Type B pancreatic cell (in vitro differentiated cells): Measurements from ENCODE around the gene ITFG1. TPM values are rescaled to one million over a fixed set of nuclear protein-coding genes. Genes with fewer than 3 reads are reported as not detected.
"Not testable (repeated sequence)": the region's sequence is repeated elsewhere in the genome, so short reads cannot be mapped to it uniquely, and the experiment has no call there.

Source experiments
- DNase-seq: peaks from one replicate; pipeline ENCODE4 v3.0.0; 2021; ENCODE audit warnings: mixed read lengths; ENCODE audit not compliant: unreplicated experiment; ENCODE audit errors: extremely low spot score
- H3K27ac Mint-ChIP-seq: 2 replicates; pipeline ENCODE4 v1.8.0; 2021; ENCODE audit warnings: mild to moderate bottlenecking, mixed read lengths
- H3K27me3 Mint-ChIP-seq: 2 replicates; pipeline ENCODE4 v1.8.0; 2021; ENCODE audit warnings: mixed read lengths
- H3K36me3 Mint-ChIP-seq: 2 replicates; pipeline ENCODE4 v1.8.0; 2021; ENCODE audit warnings: mixed read lengths
- H3K4me1 Mint-ChIP-seq: one replicate; pipeline ENCODE4 v1.8.0; 2021; ENCODE audit warnings: mixed read lengths; ENCODE audit not compliant: unreplicated experiment
- H3K4me3 Mint-ChIP-seq: 2 replicates; pipeline ENCODE4 v1.8.0; 2021; ENCODE audit warnings: mild to moderate bottlenecking, mixed read lengths
- H3K9me3 Mint-ChIP-seq: 2 replicates; pipeline ENCODE4 v1.8.0; 2021; ENCODE audit warnings: mixed read lengths
- total RNA-seq: library from RNA; stranded (reverse); gene quantifications from 2 replicates; pipeline ENCODE4 v1.2.1, GENCODE V29; 2021; ENCODE audit warnings: low replicate concordance
- TF ChIP-seq, protein P1 (sequence below): fragments of 200-600 bp; sonication (generic); conservative IDR thresholded peaks from 2 replicates; pipeline ENCODE4 v1.5.0; 2021; ENCODE audit warnings: antibody characterized with exemption, mild to moderate bottlenecking

Gene ITFG1
- total RNA-seq, 1 donor from 2014 or later = 47.1 TPM

DNA sequence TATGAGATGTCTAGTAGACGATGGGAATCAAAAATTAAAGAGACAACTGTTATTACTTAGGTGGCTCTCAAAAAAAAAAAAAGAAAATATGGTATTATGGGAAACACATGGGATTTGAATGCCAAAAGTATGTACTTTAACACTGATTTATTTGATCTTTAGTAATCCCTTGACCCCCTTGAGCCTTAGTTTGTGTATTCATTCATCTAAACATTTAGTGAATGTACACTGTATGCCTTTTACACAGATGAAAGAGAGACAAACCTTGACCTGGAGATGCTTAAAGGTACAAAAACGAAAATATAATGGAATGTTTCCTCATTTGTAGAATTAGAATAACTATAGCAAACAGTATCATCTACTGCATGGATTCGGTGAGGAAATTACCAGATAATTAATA lies 278.5 kb downstream of the ITFG1 start:
- no peak overlapping the region for H3K4me3 Mint-ChIP-seq
- no peak for DNase-seq
- no peak overlapping the region for H3K27ac Mint-ChIP-seq
- H3K4me1 Mint-ChIP-seq = no peaks in the 10 kb centered on the region
- TF ChIP-seq, protein P1, sequence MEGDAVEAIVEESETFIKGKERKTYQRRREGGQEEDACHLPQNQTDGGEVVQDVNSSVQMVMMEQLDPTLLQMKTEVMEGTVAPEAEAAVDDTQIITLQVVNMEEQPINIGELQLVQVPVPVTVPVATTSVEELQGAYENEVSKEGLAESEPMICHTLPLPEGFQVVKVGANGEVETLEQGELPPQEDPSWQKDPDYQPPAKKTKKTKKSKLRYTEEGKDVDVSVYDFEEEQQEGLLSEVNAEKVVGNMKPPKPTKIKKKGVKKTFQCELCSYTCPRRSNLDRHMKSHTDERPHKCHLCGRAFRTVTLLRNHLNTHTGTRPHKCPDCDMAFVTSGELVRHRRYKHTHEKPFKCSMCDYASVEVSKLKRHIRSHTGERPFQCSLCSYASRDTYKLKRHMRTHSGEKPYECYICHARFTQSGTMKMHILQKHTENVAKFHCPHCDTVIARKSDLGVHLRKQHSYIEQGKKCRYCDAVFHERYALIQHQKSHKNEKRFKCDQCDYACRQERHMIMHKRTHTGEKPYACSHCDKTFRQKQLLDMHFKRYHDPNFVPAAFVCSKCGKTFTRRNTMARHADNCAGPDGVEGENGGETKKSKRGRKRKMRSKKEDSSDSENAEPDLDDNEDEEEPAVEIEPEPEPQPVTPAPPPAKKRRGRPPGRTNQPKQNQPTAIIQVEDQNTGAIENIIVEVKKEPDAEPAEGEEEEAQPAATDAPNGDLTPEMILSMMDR = no peak
- H3K27me3 Mint-ChIP-seq = no peaks in the 10 kb centered on the region
- H3K36me3 Mint-ChIP-seq = peaks cover 5% of the 10 kb centered on the region
- H3K9me3 Mint-ChIP-seq = peaks cover 5% of the 10 kb centered on the region

DNA sequence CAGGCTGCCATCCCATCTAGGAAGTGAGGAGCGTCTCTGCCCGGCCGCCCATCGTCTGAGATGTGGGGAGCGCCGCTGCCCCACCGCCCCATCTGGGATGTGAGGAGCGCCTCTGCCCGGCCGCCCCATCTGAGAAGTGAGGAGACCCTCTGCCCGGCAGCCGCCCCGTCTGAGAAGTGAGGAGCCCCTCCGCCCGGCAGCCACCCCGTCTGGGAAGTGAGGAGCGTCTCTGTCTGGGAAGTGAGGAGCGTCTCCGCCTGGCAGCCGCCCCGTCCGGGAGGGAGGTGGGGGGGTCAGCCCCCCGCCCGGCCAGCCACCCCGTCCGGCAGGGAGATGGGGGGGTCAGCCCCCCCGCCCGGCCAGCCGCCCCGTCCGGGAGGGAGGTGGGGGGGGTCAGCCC lies 279.8 kb downstream of the ITFG1 start:
- H3K27ac Mint-ChIP-seq, H3K4me3 Mint-ChIP-seq, H3K9me3 Mint-ChIP-seq, H3K36me3 Mint-ChIP-seq, H3K4me1 Mint-ChIP-seq, DNase-seq, H3K27me3 Mint-ChIP-seq: not testable (repeated sequence)

DNA sequence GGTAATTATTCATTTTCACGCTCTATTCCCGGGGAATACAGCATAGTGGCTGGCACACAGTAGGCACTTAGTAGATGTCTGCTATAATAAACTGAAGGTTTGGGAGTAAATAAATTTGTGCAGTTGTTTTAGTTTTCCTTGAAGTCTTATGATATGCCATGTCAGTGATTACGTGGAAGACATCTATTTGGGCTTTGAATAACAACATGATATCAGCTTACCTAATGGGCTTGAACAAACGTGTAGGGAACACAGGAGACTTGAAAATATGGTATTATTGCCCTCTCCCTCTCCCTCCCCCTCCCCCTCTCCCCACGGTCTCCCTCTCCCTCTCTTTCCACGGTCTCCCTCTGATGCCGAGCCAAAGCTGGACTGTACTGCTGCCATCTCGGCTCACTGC lies 280.8 kb downstream of the ITFG1 start:
- TF ChIP-seq, protein P1 = no peak
- DNase-seq = no peak
- Mint-ChIP-seq H3K27ac (no peak overlapping the region), H3K36me3 (peaks cover 5% of the 10 kb centered on the region), H3K27me3 (no peaks in the 10 kb centered on the region), H3K4me1 (peaks cover 4% of the 10 kb centered on the region), H3K9me3 (peaks cover 5% of the 10 kb centered on the region), H3K4me3 (no peak overlapping the region)

DNA sequence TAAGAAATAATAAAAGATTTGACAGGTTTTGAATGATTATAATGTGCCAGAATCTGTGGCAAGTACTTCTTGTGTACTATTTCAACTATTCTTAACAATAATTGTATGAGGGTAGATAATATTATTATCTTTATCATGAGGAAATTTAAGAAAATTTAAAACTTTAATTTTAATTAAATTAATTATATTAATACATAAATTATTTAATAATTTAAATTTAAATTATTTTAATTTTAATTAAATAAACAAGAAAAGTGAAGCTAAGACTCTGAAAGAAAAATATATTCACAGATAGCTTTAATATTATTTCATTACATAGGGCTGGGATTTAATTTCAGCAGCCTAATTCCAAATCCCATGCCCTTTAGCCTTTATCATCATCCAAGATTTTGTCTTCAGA lies 285.7 kb downstream of the ITFG1 start:
- DNase-seq = no peak
- Mint-ChIP-seq H3K27me3 (no peaks in the 10 kb centered on the region), H3K9me3 (no peaks in the 10 kb centered on the region), H3K27ac (no peak overlapping the region), H3K4me3 (no peak overlapping the region), H3K4me1 (peaks cover 4% of the 10 kb centered on the region), H3K36me3 (peaks cover 6% of the 10 kb centered on the region)
- TF ChIP-seq, protein P1 = no peak

DNA sequence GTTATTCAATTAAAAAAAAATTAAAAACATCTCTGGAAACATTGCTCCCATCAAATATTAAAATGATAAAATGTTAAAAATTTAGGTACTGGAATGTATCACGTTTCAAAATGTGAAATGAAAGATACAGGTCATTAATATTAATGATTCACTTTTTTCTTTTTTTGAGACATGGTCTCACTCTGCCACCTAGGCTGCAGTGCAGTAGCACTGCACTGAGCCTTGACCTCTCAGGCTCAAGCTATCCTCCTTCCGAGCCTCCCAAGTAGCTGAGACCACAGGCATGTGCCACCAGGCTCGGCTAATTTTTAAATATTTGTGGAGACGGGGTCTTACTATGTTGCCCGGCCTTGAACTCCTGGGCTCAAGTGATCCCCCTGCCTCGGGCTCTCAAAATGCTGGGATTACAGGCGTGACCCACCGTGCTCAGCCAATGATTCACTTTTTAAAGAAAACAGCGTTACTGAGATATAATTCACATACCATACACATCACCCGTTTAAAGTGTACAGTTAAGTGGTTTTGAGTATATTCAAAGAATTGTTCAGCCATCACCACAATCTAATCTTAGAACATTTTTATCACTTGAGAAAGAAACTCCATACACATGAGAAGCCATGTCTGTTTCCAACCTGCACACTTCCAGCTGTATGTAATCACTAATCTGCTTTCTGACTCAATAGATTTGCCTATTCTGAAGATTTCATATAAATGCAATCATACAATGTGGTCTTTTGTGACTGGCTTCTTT lies 298.0 kb downstream of the ITFG1 start:
- TF ChIP-seq, protein P1 = no peak
- no peak overlapping the region for H3K27ac Mint-ChIP-seq
- no peaks in the 10 kb centered on the region for H3K9me3 Mint-ChIP-seq
- H3K4me1 Mint-ChIP-seq = no peaks in the 10 kb centered on the region
- H3K36me3 Mint-ChIP-seq = no peaks in the 10 kb centered on the region
- H3K4me3 Mint-ChIP-seq = no peak overlapping the region
- H3K27me3 Mint-ChIP-seq = no peaks in the 10 kb centered on the region
- DNase-seq = no peak

DNA sequence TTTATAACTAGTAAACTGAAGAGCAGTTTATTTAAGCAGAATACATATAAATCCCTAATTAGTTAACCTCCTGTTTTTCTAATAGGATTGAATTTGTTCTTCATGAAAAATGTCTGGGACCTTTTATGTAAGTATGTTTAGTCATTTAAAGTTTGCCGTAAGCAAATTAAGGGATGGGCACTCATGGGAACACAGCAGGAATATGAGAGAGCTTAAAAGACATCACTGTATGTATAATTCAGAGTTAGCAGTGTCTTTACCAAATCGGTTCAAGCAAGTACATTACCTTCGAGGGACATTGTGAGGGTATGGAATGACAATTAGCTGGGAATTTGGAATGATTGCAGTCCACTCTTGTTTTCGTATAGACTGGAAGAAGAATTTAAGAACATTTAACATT lies 299.4 kb downstream of the ITFG1 start:
- H3K9me3 Mint-ChIP-seq = no peaks in the 10 kb centered on the region
- no peak overlapping the region for H3K4me3 Mint-ChIP-seq

More for the DNA sequence above, 299.4 kb downstream of the ITFG1 start:
- Mint-ChIP-seq H3K27ac (no peak overlapping the region), H3K4me1 (no peaks in the 10 kb centered on the region), H3K36me3 (peaks cover 7% of the 10 kb centered on the region), H3K27me3 (no peaks in the 10 kb centered on the region)
- no peak for DNase-seq
- TF ChIP-seq, protein P1 = no peak
